T-cell (primary cell): ENCODE data around the gene RSPH10B2. TPM values are rescaled to one million over a fixed set of nuclear protein-coding genes. Genes with fewer than 3 reads are reported as not detected.
"Not testable (repeated sequence)": the region's sequence is repeated elsewhere in the genome, so short reads cannot be mapped to it uniquely, and the experiment has no call there.

Source experiments
- ATAC-seq, 4 experiments: fragments of 200-7000 bp in 3 of 4; fragments of 150-1000 bp in 1 of 4; cut with Tn5 transposase; replicated peaks in 1 of 4; 1 replicate in 3 of 4; 2 replicates in 1 of 4; pipeline ENCODE4 v1.10.0; 2021; ENCODE audit warnings: moderate library complexity in 3 of 4, mild to moderate bottlenecking in 2 of 4, moderate number of reproducible peaks in 1 of 4
- CTCF ChIA-PET, 2 donors: fragments of 300-600 bp; sonication (Branson Sonifier 250); formaldehyde crosslinking; loops; one replicate each; lab custom pipeline; 2022; ENCODE audit warnings: antibody characterized with exemption in 2 of 2; lab: Charles Lee
- POLR2A ChIA-PET, 2 donors: fragments of 300-600 bp; sonication (Branson Sonifier 250); formaldehyde crosslinking; loops; one replicate each; lab custom pipeline; 2022; ENCODE audit warnings: antibody characterized with exemption in 2 of 2; lab: Charles Lee
- DNase-seq, 35 experiments: peaks; one replicate each; pipeline versions ENCODE4 v3.0.0 to v3.0.0-alpha.2; 2013 to 2023
- H3K27ac ChIP-seq: one replicate; pipeline ENCODE4 v1.5.1; 2013; ENCODE audit warnings: low read length
- H3K27me3 ChIP-seq, 2 experiments: replicated peaks in 1 of 2; 1 replicate in 1 of 2; 2 replicates in 1 of 2; pipeline versions ENCODE4 v1.6.1 to v1.7.0; 2013; ENCODE audit warnings: low read length in 1 of 2, mixed read lengths in 1 of 2; ENCODE audit not compliant: control insufficient read depth in 2 of 2, insufficient read depth in 2 of 2; ENCODE audit errors: extremely low read depth in 1 of 2
- H3K36me3 ChIP-seq, 2 donors: 1 replicate in 1 of 2; 2 replicates in 1 of 2; pipeline versions ENCODE4 v1.6.1 to v1.7.0; 2013; ENCODE audit warnings: low read length in 1 of 2; ENCODE audit not compliant: control insufficient read depth in 2 of 2, insufficient read depth in 1 of 2; ENCODE audit errors: extremely low read depth in 1 of 2
- H3K4me1 ChIP-seq, 2 experiments: 1 replicate in 1 of 2; 2 replicates in 1 of 2; pipeline versions ENCODE4 v1.6.1 to v1.7.0; 2013; ENCODE audit warnings: low read length in 2 of 2, mixed read lengths in 1 of 2; ENCODE audit not compliant: insufficient read depth in 2 of 2, control insufficient read depth in 1 of 2; ENCODE audit errors: extremely low read depth in 1 of 2
- H3K4me3 ChIP-seq, 2 donors: 1 replicate in 1 of 2; 2 replicates in 1 of 2; pipeline versions ENCODE4 v1.5.1 to v1.7.0; 2013; ENCODE audit warnings: mild to moderate bottlenecking in 2 of 2, low read length in 1 of 2, moderate library complexity in 1 of 2; ENCODE audit not compliant: control insufficient read depth in 1 of 2; ENCODE audit errors: extremely low read depth in 1 of 2
- H3K9me3 ChIP-seq: 2 replicates; pipeline ENCODE4 v1.7.0; 2013
- H3K27ac Mint-ChIP-seq, 2 donors: one replicate each; pipeline ENCODE4 v1.8.0; 2020 to 2021; ENCODE audit warnings: mild to moderate bottlenecking in 2 of 2, mixed read lengths in 2 of 2
- H3K27me3 Mint-ChIP-seq, 2 donors: one replicate each; pipeline ENCODE4 v1.8.0; 2021 to 2022; ENCODE audit warnings: mixed read lengths in 2 of 2
- H3K36me3 Mint-ChIP-seq: one replicate; pipeline ENCODE4 v1.8.0; 2021; ENCODE audit warnings: mixed read lengths
- H3K4me1 Mint-ChIP-seq, 3 donors: one replicate each; pipeline ENCODE4 v1.8.0; 2020 to 2022; ENCODE audit warnings: mixed read lengths in 3 of 3, mild to moderate bottlenecking in 1 of 3
- H3K4me3 Mint-ChIP-seq, 3 donors: one replicate each; pipeline ENCODE4 v1.8.0; 2020 to 2022; ENCODE audit warnings: mild to moderate bottlenecking in 3 of 3, mixed read lengths in 3 of 3, moderate library complexity in 3 of 3
- H3K9me3 Mint-ChIP-seq, 3 donors: one replicate each; pipeline ENCODE4 v1.8.0; 2020 to 2022; ENCODE audit warnings: mixed read lengths in 3 of 3
- WGBS: methylation state at CpG from one replicate; pipeline ENCODE4 v1.1.5; 2013; ENCODE audit warnings: missing lambda C conversion rate; ENCODE audit not compliant: insufficient coverage; 5-methylcytosine and 5-hydroxymethylcytosine counted together
- total RNA-seq, 35 experiments: library from RNA in 6 of 35; stranded (reverse) in 6 of 35; fragments of 120-200 nt in 1 of 35; gene quantifications; one replicate each; pipeline versions ENCODE4 v1.2.1 to v1.2.4 and lab custom pipeline; 2013 to 2026

RSPH10B2 gene
- total RNA-seq, 5 donors from 2014 or later (not counting 1 experiment from before 2014, with no cell fraction given), result 0.09 to 1.0 (median 0.44) TPM; not detected in 2

GRCh38 chr7:6728893-6729491 lies 24.9 kb upstream of the RSPH10B2 start:
- H3K9me3 ChIP-seq, POLR2A ChIA-PET, H3K9me3 Mint-ChIP-seq, DNase-seq, H3K27me3 Mint-ChIP-seq, ATAC-seq, H3K27me3 ChIP-seq, CTCF ChIA-PET: not testable (repeated sequence)
- WGBS, result 88% methylated on average over 17 of the region's 29 CpGs
- Histone ChIP-seq H3K4me1 (peaks cover 7 to 23% of the 10 kb centered on the region in 2 experiments), H3K27ac (peak overlapping the region; percentile 60), H3K36me3 (peaks cover 0 to 15% of the 10 kb centered on the region in 2 donors), H3K4me3 (peak overlapping the region; percentile 88 to 89)
- H3K27ac Mint-ChIP-seq, result peak overlapping the region; percentile 80 to 91
- peaks cover 29 to 37% (median 35%) of the 10 kb centered on the region in 3 donors for H3K4me1 Mint-ChIP-seq
- peak overlapping the region; percentile 86 to 92 (median 88) for H3K4me3 Mint-ChIP-seq
- H3K36me3 Mint-ChIP-seq, result peaks cover 14% of the 10 kb centered on the region

GRCh38 chr7:6729492-6730342 lies 24.2 kb upstream of the RSPH10B2 start:
- H3K4me3 ChIP-seq, result peak overlapping the region; percentile 88 to 89
- peaks cover 29 to 37% (median 35%) of the 10 kb centered on the region in 3 donors for H3K4me1 Mint-ChIP-seq
- WGBS, result 1% methylated on average over 66 of the region's 66 CpGs
- peaks cover 19% of the 10 kb centered on the region for H3K36me3 Mint-ChIP-seq
- no peaks in the 10 kb centered on the region for H3K9me3 ChIP-seq
- peaks cover 0 to 4% of the 10 kb centered on the region in 2 experiments for H3K27me3 ChIP-seq
- H3K27ac ChIP-seq, result peak overlapping the region; percentile 60
- no peaks in the 10 kb centered on the region for H3K9me3 Mint-ChIP-seq
- H3K27ac Mint-ChIP-seq, result peak overlapping the region; percentile 80 to 91
- DNase-seq (peak; percentile 59 to 90 (median 72)), ATAC-seq (peak; percentile 94 to 98 (median 96))
- no peaks in the 10 kb centered on the region for H3K27me3 Mint-ChIP-seq
- POLR2A ChIA-PET, result interaction anchor here in 1 of 2 donors (0.9 kb wide), 1 partner anchor 25 kb away, joined by 6 read pairs; no protein-coding TSS in a partner anchor
- peak overlapping the region; percentile 86 to 92 (median 88) for H3K4me3 Mint-ChIP-seq
- CTCF ChIA-PET, result no interaction called here
- H3K4me1 ChIP-seq, result peaks cover 7 to 23% of the 10 kb centered on the region in 2 experiments
- peaks cover 2 to 18% of the 10 kb centered on the region in 2 donors for H3K36me3 ChIP-seq

- Histone ChIP-seq H3K27me3 (peaks cover 0 to 2% of the 10 kb centered on the region in 2 experiments), H3K4me3 (peak overlapping the region; percentile 88 to 89), H3K4me1 (peaks cover 7 to 23% of the 10 kb centered on the region in 2 experiments), H3K36me3 (peaks cover 6 to 23% of the 10 kb centered on the region in 2 donors), H3K9me3 (no peaks in the 10 kb centered on the region), H3K27ac (peak overlapping the region; percentile 60)
- 2% methylated on average over 7 of the region's 18 CpGs for WGBS
- peak overlapping the region; percentile 86 to 92 (median 88) for H3K4me3 Mint-ChIP-seq
- ATAC-seq (no peak), DNase-seq (peak in 1 of 35 experiments; percentile 22)
- no peaks in the 10 kb centered on the region for H3K9me3 Mint-ChIP-seq
- H3K27me3 Mint-ChIP-seq, result no peaks in the 10 kb centered on the region
- H3K27ac Mint-ChIP-seq, result peak overlapping the region; percentile 85 to 86
- POLR2A ChIA-PET, result interaction anchor here in 1 of 2 donors (0.9 kb wide), 1 partner anchor 26 kb away, joined by 6 read pairs; no protein-coding TSS in a partner anchor
- peaks cover 29 to 40% (median 37%) of the 10 kb centered on the region in 3 donors for H3K4me1 Mint-ChIP-seq
- CTCF ChIA-PET, result no interaction called here
- peaks cover 23% of the 10 kb centered on the region for H3K36me3 Mint-ChIP-seq
Observed at GRCh38 chr7:6730343-6730633, 23.6 kb upstream of the RSPH10B2 start.

- Mint-ChIP-seq H3K36me3 (peaks cover 37% of the 10 kb centered on the region), H3K4me1 (peaks cover 6 to 14% (median 11%) of the 10 kb centered on the region in 3 donors)
- H3K27me3 Mint-ChIP-seq, H3K9me3 Mint-ChIP-seq, H3K27me3 ChIP-seq, CTCF ChIA-PET, H3K4me3 Mint-ChIP-seq, H3K4me1 ChIP-seq, ATAC-seq, H3K27ac ChIP-seq, H3K9me3 ChIP-seq, DNase-seq, H3K27ac Mint-ChIP-seq, H3K4me3 ChIP-seq, POLR2A ChIA-PET: not testable (repeated sequence)
- no CpG with 5 or more reads among the region's 11 CpGs for WGBS
- peaks cover 6 to 47% of the 10 kb centered on the region in 2 donors for H3K36me3 ChIP-seq
Observed at GRCh38 chr7:6738415-6738814, 15.5 kb upstream of the RSPH10B2 start.

GRCh38 chr7:6744410-6745100 lies 9.3 kb upstream of the RSPH10B2 start:
- H3K9me3 ChIP-seq, ATAC-seq, H3K4me1 Mint-ChIP-seq, H3K4me1 ChIP-seq, H3K27ac Mint-ChIP-seq, H3K27ac ChIP-seq, H3K9me3 Mint-ChIP-seq, H3K4me3 Mint-ChIP-seq, H3K27me3 Mint-ChIP-seq, H3K4me3 ChIP-seq, H3K27me3 ChIP-seq, DNase-seq: not testable (repeated sequence)
- WGBS, result 83% methylated on average over 1 of the region's 12 CpGs
- POLR2A ChIA-PET, result interaction anchor here in 1 of 2 donors (0.6 kb wide), 1 partner anchor 9 kb away, joined by 3 read pairs; no protein-coding TSS in a partner anchor
- peaks cover 0 to 14% of the 10 kb centered on the region in 2 donors for H3K36me3 ChIP-seq
- CTCF ChIA-PET, result interaction anchor here in 1 of 2 donors (0.7 kb wide), 1 partner anchor 106 kb away, joined by 4 read pairs; no protein-coding TSS in a partner anchor
- H3K36me3 Mint-ChIP-seq, result peaks cover 15% of the 10 kb centered on the region

- H3K9me3 ChIP-seq, H3K27ac Mint-ChIP-seq, H3K4me3 ChIP-seq, H3K4me1 ChIP-seq, H3K4me3 Mint-ChIP-seq, H3K27me3 Mint-ChIP-seq, ATAC-seq, H3K4me1 Mint-ChIP-seq, POLR2A ChIA-PET, H3K36me3 ChIP-seq, H3K9me3 Mint-ChIP-seq, H3K36me3 Mint-ChIP-seq, H3K27ac ChIP-seq, H3K27me3 ChIP-seq, DNase-seq, CTCF ChIA-PET: not testable (repeated sequence)
- no CpG with 5 or more reads among the region's 12 CpGs for WGBS
Observed at GRCh38 chr7:6749335-6749734, 4.6 kb upstream of the RSPH10B2 start.
